ENCODE measurements around the gene UNC13C. TPM values are rescaled to one million over a fixed set of nuclear protein-coding genes. Genes with fewer than 3 reads are reported as not detected.

Gene UNC13C
- polyA plus RNA-seq, 1 donor, result 2.5 TPM

DNA sequence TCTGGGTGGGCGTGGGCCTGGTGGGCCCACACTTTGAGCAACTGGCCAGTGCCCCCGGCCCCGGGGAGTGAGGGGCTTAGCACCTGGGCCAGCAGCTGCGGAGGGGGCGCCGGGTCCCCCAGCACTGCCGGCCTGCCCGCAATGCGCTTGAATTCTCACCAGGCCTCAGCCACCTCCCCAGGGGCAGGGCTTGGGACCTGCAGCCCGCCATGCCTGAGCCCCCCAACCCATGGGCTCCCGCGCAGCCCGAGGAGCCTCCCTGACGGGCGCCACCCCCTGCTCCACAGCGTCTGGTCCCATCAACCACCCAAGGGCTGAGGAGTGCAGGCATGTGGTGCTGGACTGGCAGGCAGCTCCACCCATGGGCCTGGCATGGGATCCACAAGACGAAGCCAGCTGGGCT is 484.3 kb downstream of the UNC13C start:
- DNase-seq (ENCODE audit: low read depth), result no peak

- no peak for DNase-seq (ENCODE audit: low read depth)
These were observed 503.6 kb downstream of the UNC13C start for GRCh38 chr15:54481819-54482218.

DNA sequence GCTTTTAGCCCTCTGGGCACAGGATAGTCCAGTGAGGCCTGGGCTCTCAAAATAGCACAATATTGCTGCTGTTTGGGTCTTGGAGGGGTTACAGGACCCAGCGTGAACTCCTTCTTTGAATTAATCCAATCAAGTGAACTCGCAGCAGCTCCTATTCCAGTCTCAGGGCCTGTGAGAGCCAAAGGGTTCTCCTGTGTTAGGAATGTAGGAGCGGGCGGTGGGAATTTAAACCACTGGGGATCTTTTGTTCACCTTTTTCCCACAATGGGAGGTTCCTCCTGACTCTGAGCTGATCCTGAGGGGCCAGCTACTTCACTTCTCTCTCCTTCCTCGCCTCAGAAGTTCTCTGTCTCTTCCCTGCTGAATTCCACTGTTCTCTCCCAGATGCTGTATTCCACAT is 504.0 kb downstream of the UNC13C start:
- no peak for DNase-seq (ENCODE audit: low read depth)

DNA sequence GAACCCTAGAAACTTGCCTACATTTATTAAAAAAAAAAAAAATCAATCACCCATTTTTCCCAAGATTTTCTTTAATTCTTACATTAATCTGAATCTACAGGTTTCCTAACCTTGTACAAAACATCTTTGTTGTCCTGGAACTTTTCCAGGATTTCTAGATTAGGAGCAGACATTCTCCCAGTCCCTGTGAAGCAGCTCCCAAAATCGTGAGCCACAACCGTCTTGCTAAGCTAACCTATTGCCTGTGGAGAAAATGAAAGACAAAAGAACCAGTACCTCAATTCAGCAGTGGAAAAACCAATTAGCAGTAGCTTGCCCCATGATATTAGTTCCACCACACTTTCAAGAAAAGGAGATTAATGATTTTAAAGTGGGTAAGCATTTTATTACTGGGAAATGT is 522.1 kb downstream of the UNC13C start:
- DNase-seq (ENCODE audit: low read depth), result no peak

DNA sequence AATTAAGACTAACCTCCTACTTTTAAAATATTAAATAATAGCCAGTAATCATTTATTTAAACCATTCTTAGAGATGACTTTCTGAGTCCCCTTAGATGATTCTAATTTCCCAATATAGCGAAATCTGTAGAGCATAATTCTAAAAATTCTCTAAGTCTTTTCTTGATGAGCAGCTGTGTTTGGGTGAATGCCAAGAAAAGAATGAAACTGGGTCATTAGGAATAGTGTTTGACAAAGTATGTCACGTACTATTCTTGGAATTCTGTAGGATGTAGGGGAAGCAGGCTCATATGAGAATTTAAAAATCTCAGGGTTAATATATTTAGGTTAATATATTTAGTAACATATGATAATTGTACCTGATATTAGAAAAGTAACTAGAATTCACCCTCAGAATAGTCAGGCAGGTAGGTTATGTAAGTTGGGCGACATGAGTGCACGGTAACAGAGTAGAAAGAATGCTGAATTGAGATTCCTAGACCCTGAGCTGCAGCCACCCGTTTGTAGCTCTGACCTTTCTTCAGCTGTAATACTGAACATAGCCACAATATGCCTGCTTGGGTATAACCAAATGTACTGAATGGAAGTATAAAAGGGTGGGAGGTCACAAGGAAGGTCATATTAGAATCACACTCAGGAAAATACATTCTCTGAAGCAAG is 524.3 kb downstream of the UNC13C start:
- no peak for DNase-seq (ENCODE audit: low read depth)

- no peak for DNase-seq (ENCODE audit: low read depth)
These were observed 526.5 kb downstream of the UNC13C start for GRCh38 chr15:54504695-54505094.

DNA sequence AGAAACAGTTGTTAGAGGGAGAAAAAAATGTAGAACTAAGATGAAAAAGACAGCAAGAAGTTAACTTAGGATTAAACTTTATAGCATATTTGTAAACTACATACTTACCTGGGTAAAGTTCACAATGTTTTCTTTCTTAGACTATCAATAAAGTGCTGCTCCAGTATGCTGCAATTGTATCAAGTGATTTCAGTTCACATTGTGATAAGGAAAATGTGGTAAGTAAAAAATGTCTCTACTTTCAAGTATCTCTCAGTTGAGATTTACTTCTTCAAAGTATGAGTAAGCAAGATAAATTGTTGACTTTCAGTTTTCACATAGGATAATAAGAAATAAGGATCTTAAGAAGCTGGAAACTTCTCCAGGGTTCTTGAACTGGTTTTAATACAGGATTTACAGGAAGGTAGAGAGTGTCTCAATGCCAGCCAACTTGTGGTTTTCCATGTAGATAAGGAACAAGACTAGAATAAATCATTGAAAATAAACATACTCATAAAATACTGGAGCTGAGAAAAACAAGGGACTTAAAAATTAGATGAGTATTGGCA is 528.8 kb downstream of the UNC13C start:
- no peak for DNase-seq (ENCODE audit: low read depth)

DNA sequence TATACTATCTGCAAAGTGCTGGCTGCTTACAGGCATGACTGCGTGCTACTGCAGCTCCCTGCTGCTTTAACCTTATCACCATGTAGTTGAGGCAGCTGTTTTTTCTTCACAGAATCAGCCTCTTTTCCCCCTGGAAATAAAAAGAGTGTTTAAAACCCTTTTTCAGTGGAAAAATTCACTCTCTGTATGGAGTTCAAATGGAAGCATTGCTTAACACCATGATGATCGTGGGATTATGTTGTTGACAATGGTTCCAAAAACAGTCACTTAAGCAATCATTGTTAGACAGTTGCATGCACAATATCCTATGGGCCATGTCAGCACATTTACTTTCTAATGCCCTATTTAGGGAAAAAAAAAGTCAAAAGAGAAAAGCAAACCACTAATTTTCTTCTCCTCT is 536.4 kb downstream of the UNC13C start:
- no peak for DNase-seq (ENCODE audit: low read depth)

DNA sequence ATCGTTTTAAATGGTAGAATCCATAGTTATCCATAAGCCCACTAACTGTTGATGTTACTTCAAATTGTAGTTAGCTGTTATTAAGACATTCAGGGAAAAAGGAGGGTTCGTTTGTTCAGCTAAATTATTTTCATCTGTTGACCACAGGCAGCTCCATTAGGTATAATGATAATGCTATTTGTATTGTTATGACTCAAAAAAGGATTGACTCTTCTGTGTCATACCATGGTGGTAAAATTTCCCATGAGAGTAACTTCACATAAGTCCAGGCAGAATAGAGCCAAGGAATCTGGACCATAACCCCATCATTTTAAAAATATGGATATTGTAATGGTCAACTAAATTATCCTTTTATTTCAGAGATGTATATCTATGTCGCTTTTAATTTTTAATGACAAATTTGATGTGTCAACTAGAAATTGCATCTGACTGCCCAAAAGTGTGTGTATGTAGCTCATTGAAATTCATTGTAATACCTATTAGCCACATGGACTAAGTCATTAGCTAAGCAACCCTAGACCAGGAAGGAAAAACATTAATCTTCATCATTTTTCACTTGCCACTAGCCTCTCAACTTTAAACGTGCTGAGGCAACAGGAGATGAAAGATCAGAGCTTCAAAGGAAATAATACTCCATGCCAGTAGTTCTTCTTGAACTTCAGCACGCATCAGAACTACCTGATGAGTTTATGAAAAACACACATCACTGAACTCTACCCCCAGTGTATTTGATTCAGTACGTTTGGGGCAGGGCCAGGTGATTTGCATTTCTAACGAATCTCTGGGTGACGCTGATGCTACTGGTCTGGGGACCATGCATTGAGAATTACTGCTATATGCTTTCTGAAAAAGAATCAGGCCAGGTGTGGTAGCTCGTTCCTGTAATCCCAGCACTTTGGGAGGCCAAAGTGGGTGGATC is 537.7 kb downstream of the UNC13C start:
- DNase-seq (ENCODE audit: low read depth), result no peak

GRCh38 chr15:54517366-54517765 is 539.1 kb downstream of the UNC13C start:
- DNase-seq (ENCODE audit: low read depth), result no peak

GRCh38 chr15:54518156-54518882 is 540.1 kb downstream of the UNC13C start:
- no peak for DNase-seq (ENCODE audit: low read depth)

DNA sequence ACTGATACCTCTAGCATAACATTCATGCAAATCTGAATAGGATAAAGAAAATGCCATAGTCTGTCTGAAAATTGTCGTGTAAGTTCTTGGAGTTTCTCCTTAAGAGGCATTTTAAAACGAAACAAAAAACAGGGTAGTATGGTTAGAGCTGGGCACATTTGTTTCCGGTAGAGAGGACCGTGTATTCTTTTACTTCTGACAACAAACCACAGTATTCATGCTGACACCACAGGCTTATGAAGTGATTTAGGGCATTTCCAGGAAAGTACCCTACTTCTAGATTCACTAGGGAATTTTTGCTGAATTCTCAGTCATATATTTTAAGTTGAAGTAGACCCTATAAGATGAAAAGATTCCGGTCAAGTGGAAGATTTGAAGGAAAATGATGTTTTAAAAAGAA is 541.3 kb downstream of the UNC13C start:
- DNase-seq (ENCODE audit: low read depth), result peak; percentile 9

DNA sequence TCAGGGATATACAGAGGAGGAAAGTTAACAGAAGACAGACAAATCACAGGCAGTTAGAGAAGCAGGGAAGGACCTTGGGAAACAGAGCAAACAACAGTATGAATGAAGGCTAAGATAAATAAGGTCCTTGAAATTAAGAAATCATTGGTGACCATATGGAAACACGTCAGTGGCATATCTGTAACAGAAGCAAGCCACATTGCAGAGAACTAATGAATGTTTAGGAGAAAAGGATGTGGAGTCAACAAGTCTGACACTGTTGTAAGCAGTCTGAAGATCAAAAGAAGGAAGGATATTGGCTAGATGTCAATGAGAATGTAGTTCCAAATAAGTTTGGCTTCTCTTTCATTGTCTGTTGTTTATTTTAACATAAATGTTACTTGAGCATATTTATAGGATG is 542.4 kb downstream of the UNC13C start:
- no peak for DNase-seq (ENCODE audit: low read depth)

DNA sequence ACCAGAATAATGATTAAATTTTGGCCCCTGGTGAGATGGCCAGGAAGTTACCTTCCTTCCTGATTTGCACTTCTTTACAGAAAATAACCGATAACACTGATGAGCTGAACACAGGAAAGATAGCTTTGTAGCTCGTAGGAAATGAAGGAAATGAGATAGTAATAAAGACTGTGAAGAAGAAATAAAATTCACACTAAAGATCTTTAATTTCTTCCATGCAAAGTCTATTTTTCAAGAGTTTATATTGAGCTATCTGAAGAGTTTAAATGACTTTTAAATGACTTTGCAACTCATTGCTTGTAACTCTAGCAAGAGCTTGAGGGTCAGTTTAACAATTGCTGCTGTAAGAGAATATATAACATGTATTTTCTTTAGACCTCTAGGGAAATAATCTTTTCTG is 543.0 kb downstream of the UNC13C start:
- no peak for DNase-seq (ENCODE audit: low read depth)

- no peak for DNase-seq (ENCODE audit: low read depth)
These were observed 549.8 kb downstream of the UNC13C start for GRCh38 chr15:54528021-54528420.

DNA sequence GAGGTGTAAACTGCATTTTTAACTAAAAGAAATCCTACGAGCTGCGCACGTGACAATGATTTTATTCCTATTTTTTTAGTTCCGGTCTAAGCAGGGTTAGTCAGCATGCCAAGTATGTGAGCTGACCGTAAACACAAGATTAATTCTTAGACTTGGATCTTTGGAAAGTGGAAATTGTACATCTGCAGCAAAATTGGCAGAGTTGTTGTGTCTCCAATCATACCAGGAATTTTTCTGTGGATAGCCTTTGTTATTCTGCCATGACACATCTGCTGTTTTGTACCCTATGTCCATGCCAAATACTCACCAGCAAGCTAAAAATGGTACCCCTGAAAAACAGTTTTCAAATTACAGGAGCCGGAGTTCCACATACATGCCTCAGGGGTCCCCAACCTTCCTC is 562.5 kb downstream of the UNC13C start:
- peak; percentile 11 for DNase-seq (ENCODE audit: low read depth)

- no peak for DNase-seq (ENCODE audit: low read depth)
These were observed 569.2 kb downstream of the UNC13C start for GRCh38 chr15:54547491-54547890.

- no peak for DNase-seq (ENCODE audit: low read depth)
These were observed 572.7 kb downstream of the UNC13C start for GRCh38 chr15:54550954-54551353.

DNA sequence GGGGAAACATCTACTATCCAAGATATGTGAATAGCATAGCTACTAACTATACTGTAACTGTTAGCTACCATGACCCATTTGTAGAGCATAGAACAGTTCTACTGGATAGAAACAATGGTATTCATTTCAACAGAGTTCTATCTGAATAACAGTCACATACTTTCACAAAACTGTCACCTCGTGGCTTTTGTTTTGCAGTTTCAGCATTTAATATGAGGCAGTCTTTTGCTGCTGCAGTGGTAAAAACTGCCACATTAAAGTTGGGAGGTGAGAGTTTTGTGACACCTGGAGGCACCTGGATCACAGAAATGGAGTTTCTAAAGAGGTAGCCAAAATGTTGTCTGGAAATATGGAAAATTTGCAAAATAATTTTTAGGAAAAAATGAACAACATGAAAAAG is 578.0 kb downstream of the UNC13C start:
- no peak for DNase-seq (ENCODE audit: low read depth)

DNA sequence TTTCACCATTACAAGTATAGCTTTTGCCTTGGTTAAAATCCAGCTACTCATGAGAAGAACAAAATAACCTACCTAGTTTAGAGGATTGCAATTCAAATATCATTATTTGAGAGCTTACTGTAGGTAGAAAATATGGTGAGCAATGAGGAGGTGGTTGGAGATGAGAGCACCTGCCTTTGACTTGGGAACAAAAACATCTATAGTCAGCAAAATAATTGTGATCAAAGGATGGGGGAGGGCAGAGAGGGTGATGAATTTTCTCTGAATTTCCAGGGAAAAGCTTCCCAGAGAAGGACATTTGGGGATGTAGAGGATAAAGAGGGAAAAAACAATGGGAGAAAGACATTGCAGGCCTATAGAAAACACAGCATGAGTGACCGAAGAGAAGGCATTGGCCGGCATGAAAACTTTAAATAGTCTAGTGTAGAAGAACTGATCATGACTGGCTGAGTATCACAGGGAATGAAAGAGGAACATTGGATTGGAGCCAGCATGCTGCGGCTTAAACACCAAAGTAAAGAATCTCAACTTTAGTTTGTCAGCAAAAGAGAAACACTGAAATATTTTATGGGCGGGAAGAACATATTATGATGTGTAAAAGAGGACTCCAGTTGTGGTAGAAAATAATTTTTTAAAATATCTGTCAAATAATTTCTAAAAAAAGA is 581.3 kb downstream of the UNC13C start:
- DNase-seq (ENCODE audit: low read depth), result no peak

GRCh38 chr15:54560417-54560816 is 582.2 kb downstream of the UNC13C start:
- no peak for DNase-seq (ENCODE audit: low read depth)

DNA sequence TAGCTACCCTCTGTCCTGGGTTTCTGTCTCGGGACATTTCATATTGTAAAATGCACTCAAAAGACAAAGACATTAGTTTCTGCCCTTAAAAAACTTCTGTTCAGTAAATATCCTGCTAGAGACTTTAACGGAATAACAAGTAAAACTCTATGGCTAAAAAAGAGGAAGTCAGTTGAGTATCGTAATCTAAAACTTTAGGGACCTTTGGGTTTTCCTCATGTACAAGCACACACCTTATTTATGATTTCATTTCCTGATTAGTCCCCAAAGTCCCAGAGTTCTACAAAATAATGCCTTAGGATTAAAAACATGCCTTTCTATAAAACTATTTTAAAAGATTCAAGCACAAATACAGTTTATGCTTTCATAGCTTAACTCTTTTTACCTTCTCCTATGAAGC is 585.9 kb downstream of the UNC13C start:
- no peak for DNase-seq (ENCODE audit: low read depth)

Data from forelimb muscle (tissue), 1 donor.